Head of caudate nucleus (tissue), 42 donors: Measurements from ENCODE around the gene IMMP2L.

Source experiments
- DNase-seq, 42 donors: peaks; one replicate each; pipeline versions ENCODE4 v3.0.0 to v3.0.0-alpha.2; 2020 to 2021; ENCODE audit warnings: mixed read lengths in 7 of 42
- intact Hi-C: fragments of 100-400 bp; cut with DNase I; formaldehyde crosslinking; loops from one replicate; pipeline ENCODE4 v1.15.0; 2022

IMMP2L gene

DNA sequence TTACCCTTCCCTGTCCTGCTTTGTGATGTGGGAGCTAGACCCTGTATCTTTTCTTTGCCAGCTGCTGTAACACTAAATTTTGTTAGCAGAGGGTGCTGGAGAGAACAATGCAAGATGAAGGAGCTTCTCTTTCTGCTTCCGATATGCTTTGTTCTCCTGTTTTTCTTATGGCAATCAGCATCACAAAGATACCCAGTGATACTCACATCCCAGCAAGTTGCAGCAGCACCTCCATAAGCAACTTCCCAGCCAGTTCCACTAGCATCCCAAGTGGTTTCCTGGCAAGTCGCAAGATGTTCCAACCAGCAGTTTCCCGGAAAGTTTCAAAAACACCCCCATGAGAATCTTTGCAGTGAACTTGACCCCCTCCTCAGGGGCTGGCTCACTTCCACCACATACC is 148.6 kb downstream of the IMMP2L start:
- intact Hi-C loops: no loop called here
- DNase-seq: no peak

- intact Hi-C loops: no loop called here
- no peak for DNase-seq
Observed at GRCh38 chr7:111410899-111411298, 151.4 kb downstream of the IMMP2L start.

DNA sequence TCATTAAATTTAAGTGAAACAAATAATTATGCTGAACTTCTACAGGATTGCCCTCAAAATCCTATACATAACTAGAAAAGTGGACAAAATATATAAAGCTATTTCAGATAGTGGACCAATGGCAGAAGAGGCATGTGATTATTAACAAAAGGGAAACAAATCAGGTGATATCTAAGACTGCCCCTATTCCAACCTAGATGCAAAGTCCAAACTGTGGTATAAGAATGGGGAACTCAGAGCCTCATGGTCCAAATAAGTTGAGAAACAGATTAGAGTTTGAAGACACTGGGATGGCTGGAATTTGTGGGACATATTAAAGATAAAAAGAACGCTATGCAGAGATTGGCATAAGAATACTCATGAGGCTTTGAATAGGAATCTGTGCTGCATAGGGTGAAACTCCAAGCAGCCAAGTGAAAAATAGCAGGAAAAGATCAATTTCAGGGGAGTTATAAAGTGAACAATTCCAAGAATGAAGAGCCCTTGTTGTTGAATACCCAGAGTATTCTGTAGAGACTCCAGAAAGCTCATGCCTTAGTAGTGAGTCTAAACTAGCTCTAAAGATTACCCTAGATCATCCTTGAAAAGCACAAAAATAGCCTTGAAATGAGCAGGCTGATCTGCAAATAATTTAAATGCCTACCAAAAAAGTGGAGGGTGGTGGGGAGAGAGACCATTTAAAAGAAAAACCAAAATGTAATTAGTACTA is 152.4 kb downstream of the IMMP2L start:
- intact Hi-C loops: no loop called here
- no peak for DNase-seq

- DNase-seq: no peak
- intact Hi-C loops: no loop called here
Observed at GRCh38 chr7:111408724-111409123, 153.6 kb downstream of the IMMP2L start.

DNA sequence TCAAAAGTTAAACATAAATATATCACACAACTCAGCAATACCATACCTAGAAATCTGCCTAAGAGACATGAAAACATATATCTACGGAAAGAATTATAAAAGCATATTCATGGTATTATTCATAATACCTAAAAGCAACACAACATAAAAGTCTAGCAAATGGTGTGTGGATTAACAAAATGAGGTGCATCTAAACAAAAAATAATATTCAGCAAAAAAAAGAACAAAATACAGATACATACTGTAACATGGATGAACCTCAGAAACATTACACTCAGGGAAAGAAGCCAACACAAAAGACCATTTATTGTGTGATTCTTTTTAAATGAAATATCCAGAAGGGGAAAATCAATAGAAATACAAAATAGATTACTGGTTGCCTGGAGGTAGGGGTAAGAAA is 155.0 kb downstream of the IMMP2L start:
- intact Hi-C loops: no loop called here
- DNase-seq: no peak

DNA sequence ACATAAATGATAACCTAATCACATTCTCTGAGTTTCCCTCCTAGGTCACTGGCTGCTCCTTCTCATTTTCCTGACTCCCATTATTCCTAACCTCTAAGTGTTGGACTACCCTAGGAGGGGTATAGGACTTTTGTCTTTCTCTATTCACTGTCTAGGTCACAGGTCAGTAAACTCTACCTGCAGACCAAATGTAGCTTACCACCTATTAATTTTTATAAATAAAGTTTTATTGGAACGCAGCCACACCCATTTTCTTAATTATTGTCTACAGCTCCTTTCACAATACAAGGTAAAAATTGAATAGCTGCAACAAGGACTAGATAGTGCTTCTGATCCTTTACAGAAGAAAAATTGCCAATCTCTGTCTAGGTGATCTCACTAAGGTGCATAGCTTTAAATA is 156.7 kb downstream of the IMMP2L start:
- no peak for DNase-seq
- intact Hi-C loops: no loop called here

DNA sequence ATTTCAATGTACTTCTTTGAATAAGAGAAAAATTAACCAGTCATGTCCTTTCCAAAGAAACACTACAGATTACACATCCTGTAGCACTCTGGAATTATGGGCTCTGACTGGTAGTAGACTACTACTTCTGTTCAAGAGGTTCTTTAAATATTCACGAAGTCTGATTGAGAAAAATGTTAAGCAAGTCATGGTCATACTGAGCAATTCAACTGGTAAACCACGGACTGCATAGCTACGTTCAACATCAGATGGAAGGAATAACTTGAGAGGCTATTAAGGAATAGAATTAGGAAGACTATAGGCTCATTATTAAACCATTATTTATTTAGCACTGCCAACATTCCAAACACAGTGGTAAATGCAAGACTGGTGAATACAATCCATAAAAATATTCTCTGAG is 160.8 kb downstream of the IMMP2L start:
- intact Hi-C loops: no loop called here
- no peak for DNase-seq

DNA sequence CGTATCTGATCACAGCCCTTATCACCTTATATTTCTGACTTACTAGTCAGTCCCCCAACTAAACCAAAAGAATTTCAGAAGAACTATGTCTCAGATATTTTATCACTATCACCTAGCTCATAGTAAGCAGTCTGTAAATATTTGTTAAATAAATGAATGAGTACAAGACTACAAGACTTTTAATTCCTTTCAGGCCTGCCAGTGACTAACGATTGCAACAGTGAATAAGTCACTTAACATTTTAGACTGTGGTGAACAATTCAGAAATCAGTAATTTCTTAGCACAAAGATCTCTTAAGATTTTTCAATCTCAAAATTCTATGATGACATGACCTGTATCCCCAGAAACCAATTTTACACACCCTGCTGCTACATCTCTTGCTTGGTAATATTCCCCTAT is 162.2 kb downstream of the IMMP2L start:
- intact Hi-C loops: no loop called here
- no peak for DNase-seq

DNA sequence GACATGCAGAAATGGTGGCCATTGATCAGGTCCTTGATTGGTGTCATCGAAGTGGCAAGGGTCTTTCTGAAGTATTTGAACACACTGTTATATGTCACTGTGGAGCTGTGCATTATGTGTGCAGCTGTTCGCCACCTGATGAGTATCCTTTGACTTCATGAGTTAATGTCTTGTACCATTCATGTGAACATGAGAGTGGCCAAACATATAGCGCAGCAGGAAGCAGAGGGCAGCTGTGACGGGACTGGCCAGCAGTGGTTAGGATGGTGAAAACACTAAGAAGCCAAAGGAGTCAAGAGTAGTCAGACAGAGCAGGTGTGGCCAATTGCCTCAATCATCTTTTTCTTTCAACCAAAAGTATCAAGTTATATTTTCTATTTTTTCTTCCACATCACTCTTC is 167.4 kb downstream of the IMMP2L start:
- DNase-seq: no peak
- intact Hi-C loops: no loop called here

GRCh38 chr7:111393011-111393754 is 169.1 kb downstream of the IMMP2L start:
- no peak for DNase-seq
- intact Hi-C loops: no loop called here

GRCh38 chr7:111392294-111392693 is 170.0 kb downstream of the IMMP2L start:
- intact Hi-C loops: no loop called here
- DNase-seq: no peak

- intact Hi-C loops: no loop called here
- DNase-seq: no peak
Observed at GRCh38 chr7:111390000-111390399, 172.3 kb downstream of the IMMP2L start.

DNA sequence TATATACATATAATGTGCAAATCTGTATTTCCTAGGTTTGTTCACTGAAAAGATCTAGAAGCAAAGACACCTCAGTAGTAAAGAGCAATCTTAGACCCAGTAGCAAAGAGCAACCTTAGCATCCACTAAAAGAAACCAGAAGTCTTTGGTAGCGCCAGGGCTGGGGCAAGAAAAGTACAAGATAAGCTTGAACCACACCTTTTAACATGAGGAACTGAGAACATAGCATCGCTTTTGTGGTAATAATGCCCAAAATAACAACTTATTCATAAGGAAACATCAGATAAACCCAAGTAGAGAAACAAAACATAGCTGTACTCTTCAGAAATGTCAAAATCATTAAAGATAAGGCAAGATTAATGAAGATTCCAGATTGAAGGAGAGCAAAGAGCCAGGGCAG is 173.4 kb downstream of the IMMP2L start:
- DNase-seq: no peak
- intact Hi-C loops: no loop called here

- no peak for DNase-seq
- intact Hi-C loops: no loop called here
Observed at GRCh38 chr7:111388016-111388415, 174.3 kb downstream of the IMMP2L start.

DNA sequence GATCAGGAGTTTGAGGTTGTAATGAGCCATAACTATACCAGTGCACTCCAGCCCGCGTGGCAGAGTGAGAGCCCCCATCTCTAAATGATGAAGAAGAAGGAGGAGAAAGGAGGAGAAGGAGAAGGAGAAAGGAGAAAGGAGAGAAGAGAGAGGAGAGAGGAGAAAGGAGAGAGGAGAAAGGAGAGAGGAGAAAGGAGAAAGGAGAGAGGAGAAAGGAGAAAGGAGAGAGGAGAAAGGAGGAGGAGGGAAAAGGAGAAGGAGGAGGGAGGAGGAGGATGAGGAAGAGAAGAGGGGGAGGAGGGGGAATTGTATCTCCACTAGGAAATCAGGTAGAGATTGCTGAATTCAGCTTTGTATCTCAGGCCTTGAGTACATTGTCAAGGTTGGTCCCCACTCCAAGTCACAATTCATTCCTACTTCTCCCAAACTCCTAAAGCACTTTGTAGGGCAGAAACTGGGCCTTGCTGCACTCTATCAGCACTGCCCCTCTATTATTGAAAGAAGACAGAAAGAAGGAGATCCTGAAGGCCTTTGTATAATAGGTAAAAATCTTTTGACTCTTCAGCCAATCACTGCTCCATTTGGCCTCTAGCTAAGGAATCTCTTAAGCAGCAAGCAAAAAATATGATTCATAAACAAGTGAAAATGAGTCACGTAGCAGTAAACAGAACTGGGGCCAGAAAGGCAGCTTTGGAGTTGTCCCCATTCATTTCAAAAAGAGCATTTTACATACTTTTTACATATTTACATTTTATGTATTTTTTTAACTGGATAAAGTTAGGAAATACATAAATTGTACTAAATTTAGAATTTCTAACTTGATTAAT is 178.0 kb downstream of the IMMP2L start:
- no peak for DNase-seq
- intact Hi-C loops: no loop called here

- intact Hi-C loops: no loop called here
- DNase-seq: no peak
Observed at GRCh38 chr7:111383133-111383532, 179.2 kb downstream of the IMMP2L start.

DNA sequence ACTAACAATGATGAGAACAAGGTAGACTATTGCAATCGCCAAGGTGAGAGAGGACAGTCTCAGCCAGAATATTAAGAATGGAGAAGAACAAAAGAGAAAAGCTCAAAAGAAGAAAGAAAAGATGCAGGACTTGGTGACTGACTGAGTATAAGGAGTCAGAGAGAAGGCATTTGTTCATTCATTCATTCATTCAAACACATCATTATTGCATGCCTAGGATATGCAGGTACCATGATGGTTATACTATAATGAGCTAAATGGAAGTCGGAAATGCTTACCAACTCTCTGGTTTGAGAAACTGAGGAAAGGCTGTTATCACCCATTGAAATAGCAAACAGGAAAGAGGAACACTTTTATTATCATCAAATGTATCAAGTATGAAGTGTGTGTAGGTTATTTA is 180.7 kb downstream of the IMMP2L start:
- intact Hi-C loops: no loop called here
- no peak for DNase-seq

DNA sequence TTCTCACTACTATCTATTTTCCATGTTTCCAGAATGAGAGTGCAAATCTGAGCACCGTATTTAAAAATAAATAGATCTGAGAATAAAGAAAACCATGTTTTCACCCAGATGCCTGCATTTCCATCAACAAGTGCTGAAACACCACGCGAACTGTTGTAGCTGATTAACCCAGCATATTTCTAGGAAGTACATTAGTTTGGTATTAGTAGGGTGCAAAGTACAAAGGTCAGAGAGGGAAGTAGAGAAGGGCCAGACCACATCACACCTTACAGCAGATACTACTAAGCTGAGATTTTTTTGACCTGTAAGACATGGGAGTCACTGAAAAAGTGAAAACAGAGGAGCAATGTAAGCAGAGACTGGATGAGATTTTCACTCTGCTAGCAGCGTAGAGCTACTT is 181.3 kb downstream of the IMMP2L start:
- intact Hi-C loops: no loop called here
- DNase-seq: no peak

GRCh38 chr7:111374027-111374426 is 188.3 kb downstream of the IMMP2L start:
- no peak for DNase-seq
- intact Hi-C loops: no loop called here

- no peak for DNase-seq
- intact Hi-C loops: no loop called here
Observed at GRCh38 chr7:111371437-111371836, 190.9 kb downstream of the IMMP2L start.
